HG02610 (cell line): ENCODE measurements around the gene PDC.
A peak's percentile ranks its signal among the peaks of the same experiment; 100 is the strongest.
"Not testable (repeated sequence)": the region's sequence is repeated elsewhere in the genome, so short reads cannot be mapped to it uniquely, and the experiment has no call there.

ENCODE experiments used
- ATAC-seq: cut with Tn5 transposase; IDR thresholded peaks from one replicate; pipeline ENCODE4 v1.9.1; 2021; ENCODE audit warnings: mild to moderate bottlenecking, moderate library complexity; ENCODE audit not compliant: unreplicated experiment

Gene PDC

GRCh38 chr1:186404454-186405051, 56.4 kb downstream of the PDC start:
- peak; percentile 45 for ATAC-seq

GRCh38 chr1:186403632-186404031, 57.3 kb downstream of the PDC start:
- no peak for ATAC-seq

GRCh38 chr1:186401446-186401845, 59.5 kb downstream of the PDC start:
- ATAC-seq: not testable (repeated sequence)
